SIG-M5 treated with dmso at 0.1 percent for 504 hours (cell line): ENCODE results near the gene SPON1.
"Not testable (repeated sequence)": the region's sequence is repeated elsewhere in the genome, so short reads cannot be mapped to it uniquely, and the experiment has no call there.

Experiments used
- DNase-seq: peaks from one replicate; lab custom pipeline; 2025; ENCODE audit not compliant: unreplicated experiment; lab: John Stamatoyannopoulos, UW

SPON1 gene

GRCh38 chr11:14114269-14114668, 151.7 kb downstream of the SPON1 start:
- no peak for DNase-seq

- DNase-seq, result no peak
These were observed 152.3 kb downstream of the SPON1 start for GRCh38 chr11:14114786-14115185.

GRCh38 chr11:14117632-14118031, 155.1 kb downstream of the SPON1 start:
- no peak for DNase-seq

GRCh38 chr11:14118072-14118471, 155.5 kb downstream of the SPON1 start:
- no peak for DNase-seq

GRCh38 chr11:14119357-14119756, 156.8 kb downstream of the SPON1 start:
- DNase-seq, result no peak

GRCh38 chr11:14124350-14124749, 161.8 kb downstream of the SPON1 start:
- DNase-seq, result no peak

- no peak for DNase-seq
These were observed 162.4 kb downstream of the SPON1 start for GRCh38 chr11:14124886-14125285.

- no peak for DNase-seq
These were observed 163.0 kb downstream of the SPON1 start for GRCh38 chr11:14125529-14125928.

- DNase-seq, result no peak
These were observed 165.2 kb downstream of the SPON1 start for GRCh38 chr11:14127679-14128078.

GRCh38 chr11:14132312-14132711, 169.8 kb downstream of the SPON1 start:
- DNase-seq, result no peak

GRCh38 chr11:14133381-14133780, 170.9 kb downstream of the SPON1 start:
- DNase-seq, result no peak

GRCh38 chr11:14136561-14136960, 174.0 kb downstream of the SPON1 start:
- no peak for DNase-seq

GRCh38 chr11:14137284-14137683, 174.8 kb downstream of the SPON1 start:
- no peak for DNase-seq

GRCh38 chr11:14140991-14141390, 178.5 kb downstream of the SPON1 start:
- no peak for DNase-seq

GRCh38 chr11:14141676-14142075, 179.2 kb downstream of the SPON1 start:
- DNase-seq, result no peak

- DNase-seq, result no peak
These were observed 182.4 kb downstream of the SPON1 start for GRCh38 chr11:14144934-14145333.

- peak; percentile 37 for DNase-seq
These were observed 186.2 kb downstream of the SPON1 start for GRCh38 chr11:14148653-14149273.

- no peak for DNase-seq
These were observed 187.2 kb downstream of the SPON1 start for GRCh38 chr11:14149683-14150082.

GRCh38 chr11:14150878-14151277, 188.4 kb downstream of the SPON1 start:
- DNase-seq, result no peak

GRCh38 chr11:14154103-14154502, 191.6 kb downstream of the SPON1 start:
- not testable (repeated sequence) for DNase-seq

GRCh38 chr11:14158393-14158792, 195.9 kb downstream of the SPON1 start:
- DNase-seq, result no peak

- DNase-seq, result no peak
These were observed 201.1 kb downstream of the SPON1 start for GRCh38 chr11:14163576-14163975.

- DNase-seq, result not testable (repeated sequence)
These were observed 211.2 kb downstream of the SPON1 start for GRCh38 chr11:14173679-14174078.
